GM21447 (cell line): ENCODE results near the gene PRCC.

ENCODE experiments used
- ATAC-seq: cut with Tn5 transposase; IDR thresholded peaks from one replicate; pipeline ENCODE4 v1.9.1; 2021; ENCODE audit not compliant: unreplicated experiment

The PRCC gene

DNA sequence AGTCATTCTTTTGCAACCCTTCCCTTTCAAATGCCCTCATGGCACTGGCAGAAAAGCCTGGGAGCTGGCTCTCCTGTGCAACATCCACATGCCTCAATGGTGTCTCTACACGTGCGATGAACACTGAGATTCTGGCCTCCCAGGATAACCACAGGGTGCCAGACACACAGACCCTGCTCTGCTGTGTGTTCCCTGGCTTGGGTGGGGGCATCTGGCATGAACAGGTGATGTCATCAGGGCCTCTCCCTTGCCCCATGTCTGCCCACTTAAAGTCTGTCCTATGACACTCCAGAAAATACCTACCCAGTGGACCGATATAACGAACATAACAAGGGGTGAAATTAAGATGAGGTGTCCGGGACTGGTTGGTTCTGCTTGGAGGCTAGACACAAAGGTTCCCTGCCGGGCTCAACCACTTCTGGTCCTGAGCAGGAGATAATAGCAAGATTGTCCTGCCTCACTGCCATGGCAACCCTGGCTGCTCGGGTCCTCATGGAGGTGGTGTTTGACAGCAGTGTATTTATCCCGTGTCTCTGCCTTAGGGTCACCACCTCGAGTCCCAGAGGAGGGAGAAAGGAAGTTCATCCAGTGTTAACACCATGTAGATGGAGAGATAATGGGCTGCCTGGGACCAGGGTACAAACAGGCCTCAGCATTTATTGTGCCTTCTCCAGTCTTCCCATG, 72.2 kb downstream of the PRCC start:
- no peak for ATAC-seq

DNA sequence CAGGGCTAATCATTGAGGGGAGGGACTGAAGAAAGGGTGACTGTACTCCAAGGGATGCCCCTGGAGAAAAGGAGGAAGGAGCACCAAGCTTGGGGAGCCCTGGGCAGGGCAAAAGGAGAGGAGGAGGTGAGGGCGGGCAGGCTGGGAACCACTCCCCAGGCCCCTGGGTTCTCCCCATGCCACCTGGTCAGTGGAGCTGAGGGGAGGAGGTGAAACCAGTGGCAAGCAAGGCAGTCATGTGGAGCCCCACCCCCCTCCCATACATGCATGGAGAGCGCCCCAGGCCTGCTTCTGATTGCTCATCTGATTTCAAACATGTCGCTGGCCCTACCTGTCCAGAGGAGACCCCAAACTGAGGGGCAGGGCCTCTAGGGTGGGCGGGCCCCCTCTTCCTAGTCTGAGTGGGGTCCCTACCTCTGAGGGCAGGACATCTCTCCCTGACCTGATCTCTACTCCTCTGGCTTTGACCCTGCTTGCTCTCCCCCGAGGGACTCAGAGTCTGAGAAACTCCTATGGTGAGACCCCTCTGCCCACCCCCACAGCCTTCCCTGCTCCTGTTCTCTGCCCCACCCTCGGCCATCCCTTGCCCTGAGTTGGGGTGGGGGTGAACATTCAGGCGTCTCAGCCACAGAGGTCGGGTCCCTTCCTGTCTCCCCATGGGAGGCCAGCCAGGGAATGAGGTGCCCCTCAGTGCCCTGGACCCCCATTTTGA, 73.0 kb downstream of the PRCC start:
- ATAC-seq = no peak

DNA sequence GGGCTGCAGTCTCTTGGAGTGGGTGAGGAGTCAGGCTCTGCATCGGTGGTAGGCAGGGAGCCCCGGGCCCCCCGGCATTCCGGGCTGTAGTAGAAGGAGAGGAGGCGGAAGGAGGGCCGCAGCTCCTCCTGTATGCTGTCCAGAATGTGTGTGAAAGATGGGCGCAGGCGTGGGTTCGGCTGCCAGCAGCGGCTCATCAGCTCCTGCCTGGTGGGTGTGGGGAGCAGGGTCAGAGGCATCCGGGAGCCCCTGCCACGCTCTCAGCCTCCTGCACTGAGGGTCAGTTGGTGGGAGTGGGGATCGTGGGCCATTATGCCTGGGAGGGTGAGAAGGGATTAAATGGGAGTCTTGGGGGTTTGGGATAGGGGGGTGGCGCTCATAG, 73.6 kb downstream of the PRCC start:
- ATAC-seq = no peak

DNA sequence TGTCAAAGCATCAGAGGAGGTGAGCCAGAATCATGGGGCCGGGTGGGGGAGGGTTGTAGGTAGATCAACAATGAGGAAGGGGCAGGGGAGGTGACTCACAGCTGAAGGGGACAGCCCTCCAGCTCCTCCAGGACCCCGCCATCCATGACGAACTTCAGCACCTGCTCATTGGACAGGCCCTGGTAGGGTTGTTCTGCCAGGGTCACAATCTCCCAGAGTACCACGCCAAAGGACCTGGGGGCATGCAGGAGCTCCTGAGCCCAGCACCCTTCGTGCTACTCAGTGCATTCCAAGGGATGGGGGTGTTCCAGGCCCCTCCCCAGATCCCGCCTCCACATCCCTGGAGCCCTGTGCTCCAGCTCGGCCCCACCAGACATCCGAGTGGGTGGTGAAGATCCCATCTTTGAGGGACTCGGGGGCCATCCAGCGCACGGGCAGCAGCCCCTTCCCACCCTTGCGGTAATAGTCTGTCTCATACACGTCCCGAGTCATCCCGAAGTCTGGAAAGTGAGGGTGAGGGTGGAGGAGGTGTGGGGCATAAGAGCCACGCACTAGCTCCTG, 74.0 kb downstream of the PRCC start:
- no peak for ATAC-seq

DNA sequence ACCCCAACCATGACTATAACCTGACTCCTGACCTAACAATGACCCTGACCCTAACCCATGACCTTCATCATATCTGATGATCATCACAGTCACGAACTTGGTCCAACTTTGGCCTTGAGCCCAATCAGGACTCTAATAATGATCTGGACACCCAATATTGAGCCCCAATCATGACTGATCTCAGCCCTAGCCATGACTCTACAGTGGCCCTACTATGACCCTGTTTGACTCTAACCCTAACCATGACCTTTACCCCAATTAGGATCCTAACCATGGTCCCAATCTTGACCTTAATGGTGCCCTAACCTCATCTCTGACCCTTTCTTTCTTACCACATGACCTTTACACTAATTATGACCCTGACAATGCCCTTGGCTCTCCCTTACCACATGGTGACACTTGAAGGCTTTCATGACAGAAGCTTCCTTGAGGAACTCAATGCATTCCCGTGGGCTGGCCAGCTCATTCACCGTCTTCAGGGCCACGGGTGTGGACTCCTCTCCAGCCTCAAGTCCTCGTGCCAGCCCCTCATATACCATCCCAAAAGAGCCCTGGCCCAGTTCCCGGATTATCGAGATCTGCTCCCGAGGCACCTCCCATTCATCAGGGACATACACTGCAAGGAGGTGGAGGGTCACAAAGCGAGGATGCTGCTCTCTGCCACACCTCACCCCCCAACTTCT, 75.4 kb downstream of the PRCC start:
- no peak for ATAC-seq

DNA sequence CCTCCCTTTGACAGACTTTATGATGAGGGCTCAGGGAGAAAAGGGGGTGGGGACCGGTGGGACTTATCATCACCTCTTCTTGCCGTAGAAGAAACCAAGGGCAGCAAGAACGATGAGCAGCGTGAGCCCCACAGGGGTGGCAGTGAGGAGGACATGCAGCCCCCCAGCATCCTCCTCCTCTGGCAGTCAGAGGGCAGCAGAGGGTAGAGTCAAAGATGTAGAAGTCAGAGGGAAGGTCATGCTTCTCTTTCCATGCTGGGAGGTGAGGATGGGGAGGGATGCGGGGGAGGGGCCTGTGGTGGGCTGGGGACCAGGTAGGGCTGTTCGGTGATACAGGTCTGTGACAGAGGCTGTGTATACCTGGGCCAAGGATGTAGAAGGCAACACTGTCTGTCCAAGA, 76.8 kb downstream of the PRCC start:
- no peak for ATAC-seq

DNA sequence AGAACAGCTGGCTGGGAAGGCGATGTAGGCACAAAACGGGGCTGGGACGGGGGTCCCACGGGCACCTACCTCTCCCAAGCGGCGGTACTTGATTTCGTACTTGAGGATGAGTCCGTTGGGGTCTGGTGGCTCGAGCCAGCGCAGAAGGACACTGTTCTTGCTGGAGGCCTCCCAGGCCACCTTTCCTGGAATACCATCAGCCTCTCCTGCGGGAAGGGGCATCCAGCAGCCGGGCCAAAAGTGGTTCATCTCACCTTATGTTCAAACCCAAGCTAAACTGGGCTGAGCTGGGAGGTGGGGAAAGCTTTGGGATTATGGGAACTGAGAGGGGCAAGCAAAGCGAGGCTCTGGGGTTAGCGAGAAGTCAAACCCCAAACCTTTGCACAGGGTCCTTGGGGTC, 77.3 kb downstream of the PRCC start:
- ATAC-seq = no peak

DNA sequence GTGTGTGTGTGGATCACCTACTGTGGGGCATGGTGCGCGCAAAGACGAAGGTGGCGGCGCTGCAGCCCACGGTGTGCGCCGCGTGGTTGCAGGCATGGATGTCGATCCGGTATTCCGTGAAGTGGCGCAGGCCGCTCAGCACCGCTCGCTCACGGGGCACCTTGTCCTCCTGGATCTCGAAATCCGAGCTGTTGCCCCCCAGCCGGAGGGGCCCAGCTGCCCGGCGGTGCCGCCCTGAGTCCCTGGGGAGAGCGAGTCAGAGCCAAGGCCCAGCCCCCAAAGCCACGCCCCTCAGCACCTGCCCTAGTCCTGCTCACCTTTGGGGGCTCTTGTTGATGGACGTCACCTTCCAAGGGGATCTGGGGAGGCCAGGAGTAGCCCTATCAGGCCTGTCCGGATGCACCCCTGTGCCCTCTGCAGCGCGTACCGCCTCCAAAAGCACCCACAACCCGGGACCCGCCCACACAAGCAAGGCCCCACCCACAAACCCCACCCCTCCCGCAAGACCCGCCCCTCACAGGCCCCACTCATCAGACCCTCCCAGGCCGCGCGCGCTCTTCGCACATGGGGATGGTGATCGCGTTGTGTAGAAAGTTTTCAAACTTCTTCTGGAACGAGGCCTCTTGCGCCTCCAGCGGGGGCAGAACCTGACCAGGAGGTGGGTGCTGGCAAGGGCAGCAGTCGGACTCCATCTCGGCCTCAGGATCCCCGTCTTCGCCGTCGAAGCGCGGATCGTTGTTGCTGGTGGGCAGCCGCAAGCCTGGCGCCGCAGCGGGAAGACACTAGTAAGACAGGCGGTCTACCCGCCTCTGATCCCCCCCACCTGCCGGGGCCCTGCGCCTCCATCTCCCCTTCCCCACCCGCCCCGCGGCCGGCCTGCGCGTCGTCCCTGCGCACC, 78.0 kb downstream of the PRCC start:
- ATAC-seq = no peak

DNA sequence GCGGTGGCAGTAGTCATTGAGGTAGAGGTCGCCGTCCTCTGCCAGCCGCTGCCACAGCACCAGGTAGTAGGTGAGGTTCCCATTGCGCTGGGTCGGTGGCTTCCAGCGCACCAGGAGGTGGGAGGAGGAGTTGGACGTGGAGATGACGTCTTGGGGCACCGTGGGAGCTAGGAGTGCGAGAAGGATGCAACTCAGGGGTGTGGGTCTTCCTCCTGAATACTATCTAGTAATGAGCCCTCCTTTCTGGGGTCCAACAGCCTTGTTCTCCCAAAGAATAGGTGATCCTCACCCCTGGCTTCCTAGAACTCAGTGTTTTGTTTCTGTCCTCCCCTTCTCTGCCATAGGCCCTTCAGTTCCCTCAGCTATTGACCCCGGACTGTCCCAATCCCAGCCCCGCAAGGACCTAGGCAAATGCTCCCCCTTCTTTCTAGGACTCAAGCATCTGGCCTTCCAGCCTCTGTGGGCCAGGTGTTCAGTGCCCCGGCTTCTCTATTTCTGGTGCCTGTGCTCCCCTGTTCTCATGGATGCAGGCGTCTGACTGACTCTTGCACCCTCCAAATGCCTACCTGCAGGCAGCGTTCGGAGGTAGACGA, 78.7 kb downstream of the PRCC start:
- ATAC-seq = no peak

DNA sequence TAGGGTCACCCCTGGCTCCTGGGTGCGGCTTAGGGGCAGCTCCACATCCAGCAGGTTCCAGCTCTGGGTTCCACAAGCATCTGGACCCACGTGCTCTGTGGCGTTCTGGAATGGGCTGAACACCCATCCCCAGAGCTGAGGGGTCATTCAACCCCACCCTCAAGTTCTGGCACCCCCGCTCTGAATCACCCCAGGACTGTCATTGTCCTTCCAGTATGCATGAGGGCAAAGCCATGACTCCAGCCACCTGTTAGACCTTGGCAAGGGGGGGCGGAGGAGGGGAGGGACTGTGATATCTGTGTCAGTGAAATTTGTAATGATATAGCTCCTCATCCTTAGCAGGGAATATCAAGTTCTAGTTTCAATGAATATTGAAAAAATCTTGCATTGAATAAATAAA, 79.3 kb downstream of the PRCC start:
- ATAC-seq = no peak

DNA sequence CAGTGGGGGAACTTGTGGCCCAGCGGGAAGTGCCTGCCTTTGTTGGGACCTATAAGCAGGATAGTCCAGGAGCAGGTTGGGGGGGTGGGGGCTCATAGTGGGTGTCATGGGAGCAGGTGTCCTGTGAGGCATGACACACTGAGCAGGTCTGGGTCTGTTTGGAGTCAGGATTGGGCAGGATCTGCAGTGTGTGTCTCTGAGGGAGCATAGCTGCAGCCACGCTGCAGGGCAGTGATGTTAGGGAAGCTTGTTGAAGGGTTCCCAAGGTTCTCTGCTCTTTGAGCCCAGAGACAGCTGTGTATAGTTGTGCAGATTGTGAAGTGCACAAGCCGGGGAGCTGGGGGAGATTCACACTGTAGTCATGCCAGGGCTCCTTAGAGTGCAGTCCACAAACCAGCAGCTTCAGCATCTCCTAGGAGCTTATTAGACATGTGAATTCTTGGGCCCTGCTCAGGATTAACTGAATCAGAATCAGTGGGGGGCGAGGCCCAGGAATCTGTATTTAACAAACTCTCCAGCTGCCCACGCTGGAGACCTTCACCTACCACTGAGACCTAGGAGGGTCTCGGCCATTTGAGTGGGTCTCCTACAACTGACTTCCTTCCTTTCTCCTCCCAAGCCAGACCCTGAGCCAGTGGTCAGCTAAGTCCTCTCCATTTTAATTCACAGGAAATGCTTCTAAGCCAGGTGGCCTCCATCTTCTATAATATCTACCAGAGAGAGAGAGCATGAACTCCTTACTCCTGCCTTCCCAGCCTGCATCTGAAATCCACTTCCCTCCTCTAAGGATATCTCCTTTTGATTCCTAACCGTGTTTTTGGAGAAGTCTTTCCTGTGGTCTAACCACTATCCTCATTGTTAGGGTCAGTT, 80.5 kb downstream of the PRCC start:
- ATAC-seq = no peak

DNA sequence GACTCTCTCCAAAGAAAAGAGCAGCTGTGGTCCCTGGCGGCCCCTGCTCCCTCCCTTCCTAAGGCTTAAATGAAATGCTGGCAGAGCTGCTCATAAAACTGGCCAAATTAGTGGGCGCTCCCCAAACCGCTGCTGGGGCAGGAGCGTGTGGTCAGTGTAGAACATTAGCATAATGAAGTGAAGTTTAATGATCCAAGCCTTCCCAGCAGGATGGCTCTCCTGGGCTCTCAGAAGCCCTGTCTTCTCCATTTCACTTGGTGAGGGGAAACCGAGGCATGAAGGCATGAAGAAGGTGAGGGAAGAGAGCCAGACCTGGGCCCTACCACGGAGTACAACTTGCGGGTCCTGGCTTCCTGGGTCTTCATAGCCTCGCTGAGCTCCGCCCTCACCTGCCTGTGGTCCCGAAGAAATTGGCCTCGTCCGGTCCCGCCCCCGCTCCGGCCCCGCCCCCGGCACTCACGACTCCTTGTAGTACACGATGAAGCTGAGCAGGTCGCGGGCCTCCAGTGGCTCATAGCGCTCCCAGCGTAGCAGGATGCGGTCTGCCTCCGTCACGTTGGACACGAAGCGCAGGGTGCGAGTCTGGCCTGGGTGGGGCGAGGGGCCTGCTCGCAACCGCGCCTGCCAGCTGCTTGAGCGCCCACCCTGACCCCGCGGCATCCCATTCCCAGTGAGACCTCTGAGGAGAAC, 81.3 kb downstream of the PRCC start:
- no peak for ATAC-seq

DNA sequence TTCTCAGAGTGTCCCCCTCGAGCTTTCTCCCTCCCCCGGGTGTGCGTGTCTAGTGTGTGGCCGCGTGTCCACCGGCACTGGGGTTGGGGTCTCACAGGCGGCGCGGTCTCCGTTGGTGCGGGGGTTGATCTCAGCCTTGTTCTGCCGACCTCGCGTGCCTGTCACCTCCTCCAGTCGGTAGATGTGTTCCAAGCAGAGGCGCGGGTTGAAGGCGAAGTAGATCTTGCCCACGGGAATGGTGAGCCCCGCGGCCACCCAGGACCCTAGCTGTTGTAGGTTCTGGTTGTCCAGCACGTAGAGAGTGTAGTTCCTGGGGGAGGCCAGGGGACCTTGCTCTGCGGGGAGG, 81.8 kb downstream of the PRCC start:
- no peak for ATAC-seq
